K562 (cell line): Measurements from ENCODE around the gene FBXW11. TPM values are rescaled to one million over a fixed set of nuclear protein-coding genes. Genes with fewer than 3 reads are reported as not detected.

Source experiments
- ATAC-seq: fragments of 200-7000 bp; cut with Tn5 transposase; 3 replicates; pipeline ENCODE4 v1.9.1; 2020; ENCODE audit warnings: moderate library complexity
- BruUV-seq: library from RNA; stranded (reverse); fragments of 400-500 nt; replicated peaks from 2 replicates; lab custom pipeline; 2021; lab: Mats Ljungman, UMichigan
- CTCF ChIA-PET: fragments of 300-600 bp; formaldehyde crosslinking; extraction: SDS; loops from one replicate; lab custom pipeline; 2021; ENCODE audit warnings: low intra/inter-chr PET ratio; lab: Yijun Ruan, JAX
- POLR2A ChIA-PET: fragments of 300-600, 350-650 bp; sonication (Branson Sonifier 250); formaldehyde crosslinking; extraction: SDS; loops from one replicate; lab custom pipeline; 2021; ENCODE audit warnings: antibody characterized with exemption, inconsistent platforms; lab: Yijun Ruan, JAX
- DNase-seq, 4 experiments: peaks; one replicate each; pipeline versions ENCODE4 v3.0.0 to v3.0.0-alpha.2; 2011 to 2018; ENCODE audit warnings: low spot score in 3 of 4, mixed read lengths in 3 of 4; ENCODE audit errors: extremely low read depth in 1 of 4
- FAIRE-seq: peaks from 2 replicates; lab custom pipeline; 2011; peaks lifted over from hg19 to GRCh38; lab: Jason Lieb, UNC
- H2AFZ ChIP-seq: 2 replicates; pipeline ENCODE4 v1.6.0; 2011; ENCODE audit warnings: low read depth, low read length, control low read depth, inconsistent platforms
- H3K27ac ChIP-seq: fragments of 200-600 bp; 3 replicates; pipeline ENCODE4 v1.8.0; 2011; ENCODE audit warnings: low read depth, mild to moderate bottlenecking, control low read depth, inconsistent platforms, low read length, moderate library complexity, mixed read lengths; ENCODE audit errors: extremely low read depth
- H3K27me3 ChIP-seq, 2 experiments: fragments of 300-600 bp in 1 of 2; 2 replicates in 1 of 2; 3 replicates in 1 of 2; pipeline versions ENCODE4 v1.6.0 to v1.8.0; 2011; ENCODE audit warnings: inconsistent platforms in 2 of 2, low read length in 2 of 2, mild to moderate bottlenecking in 1 of 2, mixed read lengths in 1 of 2, moderate library complexity in 1 of 2; ENCODE audit not compliant: control insufficient read depth in 2 of 2, insufficient read depth in 2 of 2
- H3K36me3 ChIP-seq: fragments of 300-600 bp; 3 replicates; pipeline ENCODE4 v1.8.0; 2011; ENCODE audit warnings: mild to moderate bottlenecking, low read length, inconsistent platforms; ENCODE audit not compliant: control insufficient read depth, insufficient read depth
- H3K4me1 ChIP-seq, 2 experiments: fragments of 200-600 bp in 1 of 2; replicated peaks in 1 of 2; 2 replicates in 1 of 2; 3 replicates in 1 of 2; pipeline versions ENCODE4 v1.5.1 to v1.8.0; 2011; ENCODE audit warnings: inconsistent platforms in 2 of 2, low read length in 2 of 2, mild to moderate bottlenecking in 1 of 2, mixed read lengths in 1 of 2, moderate library complexity in 1 of 2; ENCODE audit not compliant: control insufficient read depth in 2 of 2, insufficient read depth in 2 of 2
- H3K4me2 ChIP-seq: 2 replicates; pipeline ENCODE4 v1.6.1; 2011; ENCODE audit warnings: low read length, control low read depth, inconsistent platforms, mixed read lengths; ENCODE audit not compliant: insufficient read depth
- H3K4me3 ChIP-seq: fragments of 200-600 bp; sonication (generic), shearing (Covaris generic); 2 replicates; pipeline ENCODE4 v1.5.1; 2016; ENCODE audit warnings: control low read depth, inconsistent platforms
- H3K79me2 ChIP-seq: fragments of 200-600 bp; 3 replicates; pipeline ENCODE4 v1.8.0; 2011; ENCODE audit warnings: low read length, inconsistent platforms; ENCODE audit not compliant: control insufficient read depth, insufficient read depth
- H3K9ac ChIP-seq, 2 experiments: 2 replicates each; pipeline versions ENCODE4 v1.6.0 to v1.6.1; 2011; ENCODE audit warnings: low read depth in 2 of 2, low read length in 2 of 2, control low read depth in 1 of 2, inconsistent platforms in 1 of 2, mild to moderate bottlenecking in 1 of 2, mixed read lengths in 1 of 2; ENCODE audit not compliant: insufficient read depth in 1 of 2
- H3K9me1 ChIP-seq: one replicate; pipeline ENCODE4 v1.6.0; 2011; ENCODE audit warnings: inconsistent platforms, mild to moderate bottlenecking, low read length, moderate library complexity; ENCODE audit not compliant: control insufficient read depth, insufficient read depth
- H3K9me3 ChIP-seq: replicated peaks from 2 replicates; pipeline ENCODE4 v1.5.1; 2011; ENCODE audit warnings: low read depth, low read length, inconsistent platforms; ENCODE audit not compliant: control insufficient read depth, insufficient read depth
- H4K20me1 ChIP-seq: replicated peaks from 2 replicates; pipeline ENCODE4 v1.6.1; 2011; ENCODE audit warnings: low read length, inconsistent platforms, mixed read lengths; ENCODE audit not compliant: control insufficient read depth, insufficient read depth
- CXXC5 ChIP-seq: fragments of 250-450 bp; sonication (Bioruptor Pico); IDR thresholded peaks from 2 replicates; pipeline ENCODE4 v1.8.0; 2022; ENCODE audit warnings: inconsistent platforms, mild to moderate bottlenecking, moderate library complexity
- HDGF ChIP-seq: fragments of 450-650 bp; IDR thresholded peaks from 2 replicates; pipeline ENCODE4 v1.6.1; 2016
- ID3 ChIP-seq, 2 experiments: fragments of 250-450 bp in 1 of 2; fragments of 450-650 bp in 1 of 2; sonication (Bioruptor Pico) in 1 of 2; IDR thresholded peaks; 2 replicates each; pipeline versions ENCODE4 v1.6.1 to v1.8.0; 2016 to 2021; ENCODE audit warnings: mild to moderate bottlenecking in 2 of 2, moderate library complexity in 2 of 2, missing compliant biosample characterization in 1 of 2, missing genetic modification characterization in 1 of 2
- MNT ChIP-seq, 2 experiments: fragments of 450-650 bp; conservative IDR thresholded peaks; 2 replicates each; pipeline ENCODE4 v1.6.1; 2017; ENCODE audit warnings: mild to moderate bottlenecking in 2 of 2, moderate library complexity in 2 of 2
- PYGO2 ChIP-seq: fragments of 450-650 bp; IDR thresholded peaks from 2 replicates; pipeline ENCODE4 v1.6.1; 2016; ENCODE audit warnings: mild to moderate bottlenecking, missing genetic modification characterization, moderate library complexity, missing compliant biosample characterization
- SPI1 ChIP-seq: IDR thresholded peaks from 2 replicates; pipeline ENCODE4 v1.6.1; 2011; ENCODE audit warnings: low read depth, low read length, control low read depth, borderline replicate concordance
- ZBTB26 ChIP-seq: fragments of 450-650 bp; formaldehyde crosslinking; IDR thresholded peaks from 2 replicates; pipeline ENCODE4 v1.4.0; 2022; ENCODE audit warnings: missing genetic modification characterization
- ZNF165 ChIP-seq: fragments of 250-450 bp; sonication (Bioruptor Pico); IDR thresholded peaks from 2 replicates; pipeline ENCODE4 v1.4.0; 2020; ENCODE audit warnings: borderline replicate concordance
- WGBS: fragments of 100-300 bp; shearing (Covaris generic); methylation state at CpG from one replicate; pipeline ENCODE4 v1.1.6; 2016; ENCODE audit warnings: low coverage, mixed read lengths; ENCODE audit not compliant: insufficient coverage; ENCODE audit errors: missing lambda C conversion rate; 5-methylcytosine and 5-hydroxymethylcytosine counted together
- in situ Hi-C: fragments of 300-500 bp; cut with MboI; formaldehyde crosslinking; loops from 4 replicates; pipeline ENCODE4 v1.15.0; 2018; ENCODE audit warnings: inconsistent platforms, mixed read lengths
- intact Hi-C: fragments of 100-400 bp; cut with micrococcal nuclease; formaldehyde crosslinking; loops from 2 replicates; pipeline ENCODE4 v1.14.2; 2022
- polyA plus RNA-seq, 8 experiments: library from polyadenylated mRNA; depleted of rRNA in 4 of 8; stranded (reverse) in 5 of 8; unstranded in 3 of 8; fragments of >200 nt; fragmentation: Nextera tagmentation in 2 of 8; fragmentation: Illumina TruSeq in 1 of 8; extraction: Ambion mirVana in 2 of 8; extraction: Trizol in 1 of 8; gene quantifications; 2 replicates each; pipeline versions ENCODE4 v1.2.1 to v1.2.3, GENCODE V29; 2011 to 2014; ENCODE audit warnings: inconsistent platforms in 1 of 8, missing spikeins in 1 of 8
- total RNA-seq, 7 experiments: library from RNA; depleted of rRNA in 6 of 7; stranded (reverse); fragments of >200 nt in 6 of 7; fragmentation: Illumina TruSeq in 2 of 7; extraction: Trizol in 2 of 7; gene quantifications; 2 replicates each; pipeline versions ENCODE4 v1.2.1 to v1.2.3, GENCODE V29; 2011 to 2021; ENCODE audit warnings: low replicate concordance in 1 of 7

FBXW11 gene
- total and polyA plus RNA-seq, 9 of the 15 experiments (the other 6 are each of a cell fraction or from before 2014, with no cell fraction given), result 3.0 to 28.6 (median 23.6) TPM

GRCh38 chr5:171842777-171843328, 163.6 kb downstream of the FBXW11 start:
- no peaks in the 10 kb centered on the region for H3K9me1 ChIP-seq
- H3K4me3 ChIP-seq, result no peak overlapping the region
- H3K4me2 ChIP-seq, result no peak overlapping the region
- no peaks in the 10 kb centered on the region; the same call in 1 of the 2 replicates for H4K20me1 ChIP-seq
- H2AFZ ChIP-seq, result peak overlapping the region; percentile 90
- no peaks in the 10 kb centered on the region for H3K9me3 ChIP-seq
- FAIRE-seq, result no peak
- no TSS peak for BruUV-seq
- intact Hi-C loops, result no loop called here
- no peak for DNase-seq
- no peaks in the 10 kb centered on the region for H3K79me2 ChIP-seq
- H3K36me3 ChIP-seq, result no peaks in the 10 kb centered on the region
- CTCF ChIA-PET, result no interaction called here
- POLR2A ChIA-PET, result interaction anchor here (1.2 kb wide), 1 partner anchor 428 kb away, joined by 4 read pairs; no protein-coding TSS in a partner anchor
- no peak for ATAC-seq
- whole genome bisulfite sequencing, result 58% methylated on average over 5 of the region's 5 CpGs
- in situ Hi-C loops, result no loop called here
- no peak overlapping the region; a peak in 1 of 4 replicates for H3K9ac ChIP-seq
- no peak for TF ChIP-seq HDGF
- peak; percentile 32; the same call in 1 of the 2 replicates for TF ChIP-seq SPI1
- no peaks in the 10 kb centered on the region for H3K27me3 ChIP-seq
- no peak overlapping the region; the same call in 2 of the 3 replicates for H3K27ac ChIP-seq
- peaks cover 14 to 17% of the 10 kb centered on the region in 2 experiments; a peak in 4 of 5 replicates for H3K4me1 ChIP-seq

- H3K27me3 ChIP-seq, result no peaks in the 10 kb centered on the region
- ATAC-seq, result peak; percentile 59
- H3K9me1 ChIP-seq, result no peaks in the 10 kb centered on the region
- peaks cover 14 to 17% of the 10 kb centered on the region in 2 experiments; a peak in 4 of 5 replicates for H3K4me1 ChIP-seq
- H4K20me1 ChIP-seq, result no peaks in the 10 kb centered on the region; the same call in 1 of the 2 replicates
- H2AFZ ChIP-seq, result peak overlapping the region; percentile 90
- in situ Hi-C loops (no loop called here), intact Hi-C loops (no loop called here)
- DNase-seq, result peak; percentile 16 to 37 (median 26)
- H3K79me2 ChIP-seq, result no peaks in the 10 kb centered on the region
- H3K36me3 ChIP-seq, result no peaks in the 10 kb centered on the region
- WGBS, result 16% methylated on average over 24 of the region's 24 CpGs
- H3K4me2 ChIP-seq, result peak overlapping the region; percentile 84
- no peaks in the 10 kb centered on the region for H3K9me3 ChIP-seq
- peak; percentile 77 for FAIRE-seq
- ChIA-PET POLR2A (interaction anchor here (0.6 to 2.6 kb wide), 3 partner anchors 20 to 427 kb away, joined by 3 to 11 read pairs (median 4); no protein-coding TSS in a partner anchor), CTCF (no interaction called here)
- no peak overlapping the region; the same call in 2 of the 3 replicates for H3K27ac ChIP-seq
- no TSS peak for BruUV-seq
- 0 out of 2 replicates have a peak overlapping the region, but pooled peaks have one; percentile 12 for H3K4me3 ChIP-seq
- peak overlapping the region; percentile 43 to 72; a peak in 2 of 4 replicates for H3K9ac ChIP-seq
- TF ChIP-seq ID3 (CRISPR knock-in tag; IDR thresholded peaks at IDR 0.05) (no peak), ID3 (tag; IDR thresholded peaks at IDR 0.05) (no peak), PYGO2 (tag) (no peak), MNT (conservative IDR thresholded peaks at IDR 0.05) (peak in 1 of 2 experiments; percentile 36; a peak in 2 of 4 replicates), CXXC5 (CRISPR knock-in tag) (peak; percentile 18; the same call in 1 of the 2 replicates), ZNF165 (no peak), ZBTB26 (CRISPR knock-in tag) (no peak)
Observed at GRCh38 chr5:171841984-171842776, 164.3 kb downstream of the FBXW11 start.
